ACHN (cell line): ENCODE data around the gene USP47.

Experiments
- DNase-seq: peaks from one replicate; pipeline ENCODE4 v3.0.0-alpha.2; 2015
- in situ Hi-C: cut with HindIII; loops from 2 replicates; pipeline ENCODE4 v1.10.0; 2017; ENCODE audit warnings: low sequenced_read_pairs, low pct_ligation_motif_present, low pct_unique_long_range_greater_than_20kb

The USP47 gene

GRCh38 chr11:11958403-11959231 is 116.8 kb downstream of the USP47 start:
- DNase-seq: no peak
- in situ Hi-C loops: no loop called here

DNA sequence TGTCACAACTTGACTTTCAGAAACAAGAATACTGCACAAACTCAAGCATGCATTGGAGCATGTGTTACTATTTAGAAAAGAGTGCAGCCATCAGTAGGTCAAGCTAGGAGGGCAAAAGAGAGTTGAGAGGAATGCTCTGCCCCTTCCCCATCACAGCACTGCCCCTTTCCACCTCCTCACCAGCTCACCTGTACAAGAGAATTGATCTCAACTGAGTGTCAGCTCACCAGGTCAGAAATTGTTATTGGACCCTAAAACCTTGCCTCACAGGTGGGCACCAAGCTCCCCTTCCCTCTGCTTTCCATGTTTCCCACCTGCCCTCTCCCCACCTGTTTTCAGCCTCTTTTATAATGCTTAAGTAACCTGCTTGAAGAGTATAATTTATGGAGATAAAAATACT is 117.8 kb downstream of the USP47 start:
- in situ Hi-C loops: no loop called here
- DNase-seq: no peak

GRCh38 chr11:11960687-11961086 is 118.9 kb downstream of the USP47 start:
- no peak for DNase-seq
- in situ Hi-C loops: no loop called here

DNA sequence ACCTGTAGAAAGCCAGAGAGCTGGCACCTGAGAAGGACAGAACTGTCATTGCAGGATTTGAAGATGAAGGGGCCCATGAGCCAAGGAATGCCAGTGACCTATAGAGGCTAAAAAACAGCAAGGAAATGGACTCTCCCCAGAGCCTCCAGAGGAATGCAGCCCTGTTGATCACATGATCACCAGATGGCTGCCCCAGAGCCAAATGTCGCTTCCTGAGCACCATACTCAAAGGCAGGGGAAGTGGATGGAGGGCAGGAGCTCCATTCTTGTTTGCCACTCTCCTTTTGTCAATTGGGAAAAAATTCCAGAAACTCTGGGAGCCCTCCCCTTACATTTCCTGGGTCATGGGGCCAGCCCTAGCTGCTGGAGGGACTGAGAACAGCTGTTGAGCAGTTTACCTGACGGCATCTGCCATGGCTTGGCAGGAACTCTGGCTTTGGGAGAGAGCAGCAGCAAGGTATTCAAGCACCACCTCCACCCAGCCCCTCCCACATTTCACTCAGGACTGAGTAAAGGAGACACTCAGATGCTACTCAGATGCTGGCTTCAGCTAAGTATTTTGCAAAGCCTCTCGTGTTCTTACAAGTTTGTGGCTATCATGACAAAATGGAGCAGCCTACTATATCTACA is 119.7 kb downstream of the USP47 start:
- DNase-seq: no peak
- in situ Hi-C loops: no loop called here

DNA sequence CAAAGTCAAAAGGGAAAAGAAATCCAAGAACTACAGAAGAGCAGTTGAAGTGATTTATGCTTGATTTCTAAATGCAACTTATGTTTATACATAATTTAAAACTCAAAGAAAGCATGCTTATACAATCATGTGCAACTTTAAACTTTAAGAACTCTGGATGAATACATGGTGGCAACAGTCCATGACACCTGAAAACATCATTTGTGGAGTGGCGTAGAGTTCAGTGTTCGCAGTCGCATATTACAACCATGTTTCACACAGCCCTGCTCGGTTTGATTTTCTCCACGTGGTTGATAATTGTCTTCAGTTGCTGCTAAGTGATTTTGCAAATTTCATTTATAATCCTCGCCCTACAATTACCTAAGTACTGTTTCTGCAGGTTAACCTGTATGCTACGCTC is 121.3 kb downstream of the USP47 start:
- DNase-seq: no peak
- in situ Hi-C loops: no loop called here

DNA sequence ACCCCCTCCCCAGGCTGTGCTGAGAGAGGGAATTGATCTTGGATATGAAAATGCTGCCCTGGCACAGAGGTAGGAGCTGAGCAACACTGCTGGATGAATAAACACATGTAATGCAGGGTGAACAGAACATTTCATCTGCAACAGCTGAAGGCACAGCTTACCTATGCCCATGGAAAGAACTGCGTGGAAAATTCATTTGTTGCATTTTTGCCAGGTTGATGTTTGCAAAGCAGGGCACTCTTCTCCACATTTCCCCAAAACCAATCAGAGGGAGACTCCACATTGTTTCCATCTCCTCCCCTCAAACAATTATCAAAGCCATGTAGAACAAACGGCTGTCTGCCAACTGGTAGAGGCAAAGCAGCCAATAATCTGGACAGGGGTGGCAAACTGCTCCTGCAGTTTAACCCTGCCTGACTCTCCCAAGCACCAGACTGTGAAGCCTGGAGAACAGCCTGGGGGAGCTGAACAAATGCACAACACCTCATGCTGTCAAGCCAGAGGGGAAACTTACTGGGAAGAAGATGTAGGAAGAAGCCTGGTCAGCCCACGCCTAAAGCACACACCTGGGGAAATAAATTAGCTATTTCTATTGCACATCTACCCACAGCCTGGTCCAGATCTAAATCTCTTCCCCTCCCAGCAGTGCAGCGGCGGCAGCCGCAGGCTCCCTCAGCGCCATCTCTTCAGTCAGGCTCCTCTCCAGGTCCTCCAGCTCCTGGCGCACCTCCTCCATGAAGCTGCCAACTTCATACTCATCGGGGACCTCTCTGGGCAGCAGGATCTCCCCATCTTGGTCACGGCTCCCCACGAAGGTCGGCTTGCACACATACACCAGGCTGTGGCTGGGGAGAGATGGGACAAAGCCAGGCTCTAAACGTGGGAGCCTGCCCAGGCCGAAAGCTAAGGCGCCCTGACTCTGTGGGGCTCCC is 122.3 kb downstream of the USP47 start:
- in situ Hi-C loops: no loop called here
- DNase-seq: no peak

DNA sequence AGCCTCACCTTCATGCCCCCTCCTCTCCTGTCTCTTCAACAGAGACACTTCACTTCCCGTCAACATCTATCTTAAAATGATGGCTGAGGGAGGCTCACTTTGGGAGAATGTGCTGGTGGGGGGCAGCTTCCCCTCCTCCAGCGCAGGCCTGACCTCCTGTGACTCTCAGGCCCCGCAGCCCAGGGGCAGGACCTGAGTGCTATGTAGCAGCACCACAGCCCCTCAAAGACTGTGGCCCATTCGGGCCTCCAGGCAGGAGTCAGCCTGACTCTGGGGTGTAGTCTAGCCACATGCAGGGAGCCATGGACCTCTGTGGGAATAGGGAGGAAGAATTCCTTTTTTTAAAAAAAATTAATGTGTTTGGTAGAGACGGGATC is 123.0 kb downstream of the USP47 start:
- in situ Hi-C loops: no loop called here

GRCh38 chr11:11965192-11965591 is 123.4 kb downstream of the USP47 start:
- no peak for DNase-seq
- in situ Hi-C loops: no loop called here

More for the DNA sequence above, 123.0 kb downstream of the USP47 start:
- DNase-seq: no peak

DNA sequence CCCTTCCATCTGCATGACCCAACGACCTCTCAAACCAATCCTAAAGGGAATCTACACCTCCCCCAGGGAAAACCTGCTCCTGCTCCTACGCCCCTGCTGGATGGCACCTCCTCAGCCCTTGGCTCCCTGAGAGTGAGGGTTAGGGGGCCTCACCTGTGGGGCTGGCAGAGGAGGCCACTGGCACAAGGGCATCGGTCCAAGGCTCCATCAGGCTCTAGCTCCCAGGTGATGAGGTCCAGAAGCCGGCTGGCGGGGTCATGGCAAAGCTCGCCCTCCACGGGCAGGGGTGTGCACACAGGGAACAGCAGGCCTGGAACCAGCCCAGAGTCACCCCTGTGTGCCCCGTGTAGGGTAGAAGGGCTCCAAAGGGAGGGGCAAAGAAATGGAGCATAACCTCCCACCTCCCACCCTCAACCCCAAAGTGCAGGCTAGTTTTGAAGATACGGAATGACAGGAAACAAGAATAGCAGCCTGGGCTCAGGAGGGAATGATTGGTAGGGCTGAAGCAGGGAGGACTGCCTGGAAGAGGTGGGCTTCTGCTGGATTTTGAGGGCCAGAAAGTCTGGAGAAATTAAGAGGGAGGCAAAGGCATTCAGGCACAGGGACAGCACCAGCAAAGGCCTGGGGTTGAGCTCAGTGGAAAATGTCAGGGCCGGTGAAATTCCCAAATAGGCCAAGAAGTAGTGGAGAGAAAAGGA is 124.0 kb downstream of the USP47 start:
- in situ Hi-C loops: no loop called here
- DNase-seq: no peak

- DNase-seq: no peak
- in situ Hi-C loops: no loop called here
These were observed 124.6 kb downstream of the USP47 start for GRCh38 chr11:11966354-11966741.

- DNase-seq: peak; percentile 58
These were observed 125.3 kb downstream of the USP47 start for GRCh38 chr11:11966826-11967668.

DNA sequence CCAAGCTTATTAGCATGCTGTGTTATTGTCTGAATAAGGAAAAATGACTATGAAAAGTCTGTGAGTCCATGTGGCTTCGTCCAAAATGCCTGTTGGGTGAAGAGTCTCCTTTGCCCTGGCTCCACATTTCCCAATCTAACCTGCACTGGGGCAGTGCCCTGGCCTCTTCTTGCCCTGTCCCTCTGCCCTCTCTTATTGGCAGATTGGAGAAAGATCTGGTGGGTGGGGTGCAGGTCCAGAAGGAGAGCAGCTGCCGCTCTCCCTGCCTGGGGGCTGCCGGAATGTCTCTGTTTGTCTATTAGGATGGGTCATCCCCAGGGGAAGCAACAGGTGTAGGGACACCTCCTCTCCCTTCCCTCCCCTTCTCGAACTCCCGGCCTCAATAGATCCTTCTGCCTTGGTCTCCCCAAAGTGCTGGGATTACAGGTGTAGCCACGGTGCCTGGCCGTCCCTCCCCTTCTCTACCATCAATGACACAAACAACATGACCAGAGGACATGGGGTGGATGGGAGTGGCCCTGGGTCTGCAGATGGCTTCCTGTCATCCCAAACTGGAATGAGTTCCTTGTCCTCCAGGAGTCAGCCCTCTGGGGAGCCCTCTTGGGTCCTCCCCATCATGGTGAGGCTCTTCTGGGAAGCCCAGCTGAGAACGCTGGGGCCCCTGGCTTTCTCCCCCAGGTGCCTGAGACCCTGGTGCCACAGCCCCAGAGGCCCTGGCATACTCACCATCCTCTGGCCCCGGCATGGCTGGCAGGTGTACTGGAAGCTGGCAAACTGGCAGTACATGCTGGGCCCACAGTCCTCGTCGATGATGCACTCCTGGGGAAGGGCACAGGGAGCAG is 126.1 kb downstream of the USP47 start:
- DNase-seq: no peak
- in situ Hi-C loops: no loop called here

More at GRCh38 chr11:11966826-11967668, 125.3 kb downstream of the USP47 start:
- in situ Hi-C loops: no loop called here

- DNase-seq: no peak
- in situ Hi-C loops: no loop called here
These were observed 126.9 kb downstream of the USP47 start for GRCh38 chr11:11968511-11969280.

GRCh38 chr11:11969380-11970215 is 127.8 kb downstream of the USP47 start:
- DNase-seq: no peak
- in situ Hi-C loops: no loop called here

GRCh38 chr11:11970556-11970955 is 128.8 kb downstream of the USP47 start:
- in situ Hi-C loops: no loop called here
- DNase-seq: no peak
